SH-SY5Y (cell line): ENCODE data around the gene KLHL36.

ENCODE experiments used
- GATA2 ChIP-seq: IDR thresholded peaks from 2 replicates; pipeline ENCODE4 v1.6.1; 2011; ENCODE audit warnings: mild to moderate bottlenecking, low read depth, low read length
- GATA3 ChIP-seq: IDR thresholded peaks from 2 replicates; pipeline ENCODE4 v1.6.1; 2011; ENCODE audit warnings: low read depth, mild to moderate bottlenecking, low read length, moderate library complexity

DNA sequence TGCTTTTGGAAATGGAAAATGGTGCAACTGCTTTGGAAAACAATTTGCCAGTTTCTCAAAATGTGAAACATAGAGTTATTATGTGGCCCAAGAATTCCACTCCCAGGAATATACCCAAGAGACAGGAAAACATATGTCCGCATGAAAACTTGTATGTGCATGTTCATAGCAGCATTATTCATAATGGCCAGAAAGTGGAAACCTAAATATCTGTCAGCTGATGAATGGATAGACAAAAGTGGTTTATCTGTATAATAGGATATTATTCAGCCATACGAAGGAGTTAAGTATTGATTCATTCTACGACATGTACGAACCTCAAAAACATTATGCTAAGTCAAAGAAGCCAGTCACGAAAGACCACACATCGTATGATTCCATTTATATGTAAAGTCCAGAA is 22.8 kb upstream of the KLHL36 start:
- no peak for TF ChIP-seq GATA2
- TF ChIP-seq GATA3, result no peak
